G401.6 (cell line): ENCODE data around the gene MYO15B.

ENCODE experiments used
- FAIRE-seq: peaks from 2 replicates; lab custom pipeline; 2012; peaks lifted over from hg19 to GRCh38; lab: Jason Lieb, UNC

The MYO15B gene

GRCh38 chr17:75639771-75640555, 52.4 kb downstream of the MYO15B start:
- no peak for FAIRE-seq

GRCh38 chr17:75640556-75641119, 53.0 kb downstream of the MYO15B start:
- no peak for FAIRE-seq

GRCh38 chr17:75641343-75641742, 53.7 kb downstream of the MYO15B start:
- FAIRE-seq: no peak

GRCh38 chr17:75642182-75642783, 54.7 kb downstream of the MYO15B start:
- no peak for FAIRE-seq

- FAIRE-seq: no peak
Measured at GRCh38 chr17:75642784-75643642, 55.4 kb downstream of the MYO15B start.

GRCh38 chr17:75643643-75644017, 56.0 kb downstream of the MYO15B start:
- no peak for FAIRE-seq

GRCh38 chr17:75645501-75645888, 57.9 kb downstream of the MYO15B start:
- no peak for FAIRE-seq

- FAIRE-seq: no peak
Measured at GRCh38 chr17:75645889-75646637, 58.5 kb downstream of the MYO15B start.

GRCh38 chr17:75646638-75646992, 59.0 kb downstream of the MYO15B start:
- no peak for FAIRE-seq

- FAIRE-seq: no peak
Measured at GRCh38 chr17:75647061-75647460, 59.5 kb downstream of the MYO15B start.

GRCh38 chr17:75647921-75648320, 60.3 kb downstream of the MYO15B start:
- FAIRE-seq: no peak

GRCh38 chr17:75649687-75650086, 62.1 kb downstream of the MYO15B start:
- FAIRE-seq: no peak

- FAIRE-seq: no peak
Measured at GRCh38 chr17:75650874-75651273, 63.3 kb downstream of the MYO15B start.

- FAIRE-seq: no peak
Measured at GRCh38 chr17:75652341-75652740, 64.7 kb downstream of the MYO15B start.

GRCh38 chr17:75652934-75653549, 65.4 kb downstream of the MYO15B start:
- no peak for FAIRE-seq

GRCh38 chr17:75654176-75654575, 66.6 kb downstream of the MYO15B start:
- FAIRE-seq: no peak

GRCh38 chr17:75658237-75658636, 70.6 kb downstream of the MYO15B start:
- no peak for FAIRE-seq

GRCh38 chr17:75661531-75661930, 73.9 kb downstream of the MYO15B start:
- FAIRE-seq: no peak

GRCh38 chr17:75662511-75662910, 74.9 kb downstream of the MYO15B start:
- no peak for FAIRE-seq

- no peak for FAIRE-seq
Measured at GRCh38 chr17:75664099-75664549, 76.5 kb downstream of the MYO15B start.

GRCh38 chr17:75665981-75666380, 78.4 kb downstream of the MYO15B start:
- no peak for FAIRE-seq
